Right lobe of liver (tissue), 6 donors: ENCODE results near the gene STAB1. TPM values are rescaled to one million over a fixed set of nuclear protein-coding genes. Genes with fewer than 3 reads are reported as not detected.

Source experiments
- ATAC-seq, 4 donors: fragments of 200-7000 bp; cut with Tn5 transposase; one replicate each; pipeline ENCODE4 v1.9.1; 2020; ENCODE audit warnings: mild to moderate bottlenecking in 4 of 4, moderate library complexity in 4 of 4
- DNase-seq, 3 donors: peaks; one replicate each; pipeline ENCODE4 v3.0.0-alpha.2; 2020
- H3K27ac ChIP-seq, 3 donors: fragments of 200-600 bp; one replicate each; pipeline ENCODE4 v1.8.0; 2022
- H3K27me3 ChIP-seq, 2 donors: fragments of 200-600 bp; one replicate each; pipeline ENCODE4 v1.8.0; 2022
- H3K36me3 ChIP-seq, 4 donors: fragments of 200-600 bp; sonication (generic) in 1 of 4; one replicate each; pipeline versions ENCODE4 v1.5.1 to v1.8.0; 2017 to 2022; ENCODE audit warnings: control low read depth in 1 of 4
- H3K4me1 ChIP-seq, 4 donors: fragments of 200-600 bp; sonication (generic) in 1 of 4; one replicate each; pipeline versions ENCODE4 v1.5.1 to v1.8.0; 2017 to 2022; ENCODE audit warnings: control low read depth in 1 of 4
- H3K4me3 ChIP-seq, 3 donors: fragments of 200-600 bp; one replicate each; pipeline ENCODE4 v1.8.0; 2022
- H3K9me3 ChIP-seq, 4 donors: fragments of 200-600 bp; sonication (generic) in 1 of 4; one replicate each; pipeline versions ENCODE4 v1.5.1 to v1.8.0; 2017 to 2022; ENCODE audit warnings: control low read depth in 1 of 4
- CTCF ChIP-seq, 4 donors: fragments of 200-600 bp in 3 of 4; fragments of 450-650 bp in 1 of 4; IDR thresholded peaks; one replicate each; pipeline versions ENCODE4 v1.5.1 to v1.8.0; 2016 to 2022; ENCODE audit warnings: antibody characterized with exemption in 4 of 4, mild to moderate bottlenecking in 2 of 4
- POLR2A ChIP-seq: fragments of 450-650 bp; IDR thresholded peaks from one replicate; pipeline ENCODE4 v1.6.1; 2017; ENCODE audit warnings: antibody characterized with exemption, mild to moderate bottlenecking
- WGBS: methylation state at CpG from one replicate; pipeline ENCODE4 v1.1.6; 2018; ENCODE audit warnings: low coverage, low lambda C conversion rate; ENCODE audit not compliant: insufficient coverage; ENCODE audit errors: missing lambda C conversion rate; 5-methylcytosine and 5-hydroxymethylcytosine counted together
- intact Hi-C, 2 donors: fragments of 100-400 bp; cut with DNase I; formaldehyde crosslinking; loops; one replicate each; pipeline versions ENCODE4 v1.11.2 to v1.14.1; 2022
- total RNA-seq, 6 experiments: library from RNA; depleted of rRNA in 2 of 6; stranded (reverse); fragments of >200 nt in 2 of 6; fragmentation: NEBNext Ultra II Directional in 3 of 6; extraction: Animal tissue kit (Norgen Biotek cat#: 25700) in 3 of 6; gene quantifications; one replicate each; pipeline versions ENCODE4 v1.1.0 to v1.2.4, GENCODE V29; 2016 to 2023
- donor health status: DM: no; HTN: yes; CAD: no.
- donor health status: DM: no; HTN: no; CAD: no.
- donor health status: DM: no; HTN: no; CAD: no.
- donor health status: DM: no; HTN: yes; CAD: no.
- donor health status: DM: no; HTN: yes; CAD: no.

Gene STAB1
- total RNA-seq, 6 experiments from 2014 or later: 60.7 to 268 (median 92.5) TPM

- no peak for ATAC-seq
- intact Hi-C loops: no loop called here
- H3K4me3 ChIP-seq: no peak overlapping the region
- H3K27ac ChIP-seq: no peak overlapping the region
- H3K4me1 ChIP-seq: no peaks in the 10 kb centered on the region
- WGBS: 75% methylated on average over 9 of the region's 9 CpGs
- H3K27me3 ChIP-seq: no peaks in the 10 kb centered on the region
- DNase-seq: no peak
- peaks cover 0 to 66% (median 35%) of the 10 kb centered on the region in 4 donors for H3K36me3 ChIP-seq
- TF ChIP-seq POLR2A: no peak
- no peak for TF ChIP-seq CTCF (IDR thresholded peaks at IDR 0.05)
- H3K9me3 ChIP-seq: no peaks in the 10 kb centered on the region
Observed at GRCh38 chr3:52557011-52557960, 62.1 kb downstream of the STAB1 start.

GRCh38 chr3:52558436-52558835, 63.3 kb downstream of the STAB1 start:
- H3K9me3 ChIP-seq: no peaks in the 10 kb centered on the region
- no peak overlapping the region for H3K4me3 ChIP-seq
- TF ChIP-seq POLR2A: no peak
- intact Hi-C loops: no loop called here
- DNase-seq: no peak
- H3K27ac ChIP-seq: no peak overlapping the region
- H3K27me3 ChIP-seq: no peaks in the 10 kb centered on the region
- ATAC-seq: no peak
- H3K36me3 ChIP-seq: peaks cover 6 to 78% (median 36%) of the 10 kb centered on the region in 4 donors
- WGBS: 98% methylated on average over 5 of the region's 5 CpGs
- no peaks in the 10 kb centered on the region for H3K4me1 ChIP-seq

- Histone ChIP-seq H3K27me3 (no peaks in the 10 kb centered on the region), H3K9me3 (no peaks in the 10 kb centered on the region), H3K27ac (no peak overlapping the region), H3K4me1 (no peaks in the 10 kb centered on the region), H3K4me3 (no peak overlapping the region), H3K36me3 (peaks cover 8 to 69% (median 35%) of the 10 kb centered on the region in 4 donors)
- TF ChIP-seq CTCF (IDR thresholded peaks at IDR 0.05): no peak
- WGBS: 83% methylated on average over 4 of the region's 4 CpGs
- intact Hi-C loops: no loop called here
- no peak for DNase-seq
- ATAC-seq: no peak
Observed at GRCh38 chr3:52561028-52561747, 66.0 kb downstream of the STAB1 start.

- intact Hi-C loops: no loop called here
Observed at GRCh38 chr3:52563984-52564383, 68.8 kb downstream of the STAB1 start.

More at GRCh38 chr3:52563984-52564383, 68.8 kb downstream of the STAB1 start:
- 86% methylated on average over 2 of the region's 2 CpGs for WGBS
- H3K9me3 ChIP-seq: no peaks in the 10 kb centered on the region
- no peaks in the 10 kb centered on the region for H3K27me3 ChIP-seq
- ATAC-seq (no peak), DNase-seq (no peak)
- no peak overlapping the region for H3K27ac ChIP-seq
- H3K36me3 ChIP-seq: peaks cover 8 to 51% (median 28%) of the 10 kb centered on the region in 4 donors
- H3K4me3 ChIP-seq: no peak overlapping the region
- H3K4me1 ChIP-seq: no peaks in the 10 kb centered on the region
- no peak for TF ChIP-seq CTCF (IDR thresholded peaks at IDR 0.05)
- no peak for TF ChIP-seq POLR2A
